ENCODE measurements around the gene TBX2.
A peak's percentile ranks its signal among the peaks of the same experiment; 100 is the strongest.

DNA sequence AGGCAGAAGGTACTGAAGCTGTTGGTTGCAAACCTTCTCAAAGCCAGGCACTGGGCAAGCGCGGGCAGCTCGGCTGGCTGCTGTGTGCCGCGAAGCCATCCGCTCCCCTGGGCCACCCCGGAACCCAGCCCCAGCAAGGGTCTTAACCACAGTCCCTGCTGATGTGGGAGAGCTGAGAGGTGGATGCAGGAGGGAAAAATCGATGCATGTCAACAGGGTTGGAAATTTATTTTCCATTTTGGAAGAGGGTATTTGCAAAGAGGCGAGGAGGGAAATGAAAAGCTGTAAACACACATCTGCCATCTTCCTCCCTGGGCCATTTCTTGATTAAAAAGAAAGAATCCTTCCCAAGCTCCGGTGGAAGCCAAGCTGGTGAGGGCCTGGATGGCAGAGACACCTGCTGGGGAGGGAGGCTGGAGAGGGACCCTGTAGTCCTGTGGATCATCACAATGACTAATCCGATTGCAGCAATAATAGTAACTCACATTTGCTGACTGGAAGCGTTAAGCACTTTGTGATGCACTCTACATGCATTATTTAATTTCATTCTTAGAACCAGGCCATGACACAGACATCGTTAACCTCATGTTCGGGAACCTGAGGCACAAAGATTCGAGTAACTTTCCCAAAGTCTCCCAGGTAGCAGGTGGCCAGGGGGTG is 13.9 kb upstream of the TBX2 start:
- TF ChIP-seq ESRRG (CRISPR knock-in tag; IDR thresholded peaks at IDR 0.05) (0 out of 2 replicates have a peak, but pooled peaks have one; percentile 52), ZFP30 (CRISPR knock-in tag; IDR thresholded peaks at IDR 0.05) (no peak), RARB (CRISPR knock-in tag; IDR thresholded peaks at IDR 0.05) (no peak), ISL1 (CRISPR knock-in tag; IDR thresholded peaks at IDR 0.05) (peak; percentile 72), ZNF8 (CRISPR knock-in tag; IDR thresholded peaks at IDR 0.05) (no peak), TCF4 (CRISPR knock-in tag; IDR thresholded peaks at IDR 0.05; ENCODE audit: borderline replicate concordance) (peak; percentile 37; the same call in 1 of the 2 replicates)
